PC-9 (cell line): ENCODE results near the gene DGKK. TPM values are rescaled to one million over a fixed set of nuclear protein-coding genes. Genes with fewer than 3 reads are reported as not detected.

Experiments
- Bru-seq: library from RNA; stranded (reverse); fragments of 400-500 nt; gene quantifications from one replicate; lab custom pipeline; 2021; lab: Mats Ljungman, UMichigan
- BruChase-seq, 2 experiments: library from RNA; stranded (reverse); fragments of 400-500 nt; gene quantifications; one replicate each; lab custom pipeline; 2021; lab: Mats Ljungman, UMichigan
- BruUV-seq: library from RNA; stranded (reverse); fragments of 400-500 nt; replicated peaks from 2 replicates; lab custom pipeline; 2021; lab: Mats Ljungman, UMichigan
- CTCF ChIA-PET: fragments of 300-600 bp; sonication (Branson Sonifier 250); formaldehyde crosslinking; loops from one replicate; lab custom pipeline; 2022; ENCODE audit warnings: antibody characterized with exemption; lab: Charles Lee
- POLR2A ChIA-PET: fragments of 300-600 bp; sonication (Branson Sonifier 250); formaldehyde crosslinking; loops from one replicate; lab custom pipeline; 2022; ENCODE audit warnings: antibody characterized with exemption; ENCODE audit not compliant: unreplicated experiment; lab: Charles Lee
- DNase-seq, 2 experiments: peaks; one replicate each; pipeline versions ENCODE4 v3.0.0 to v3.0.0-alpha.2; 2015 to 2022; ENCODE audit warnings: mixed read lengths in 1 of 2
- H2AFZ ChIP-seq: fragments of 200-600 bp; sonication (generic); 2 replicates; pipeline ENCODE4 v1.8.1; 2017; ENCODE audit warnings: antibody characterized with exemption
- H3F3A ChIP-seq: fragments of 200-600 bp; sonication (generic); 2 replicates; pipeline ENCODE4 v1.8.1; 2017; ENCODE audit warnings: antibody characterized with exemption, mild to moderate bottlenecking, low read depth; ENCODE audit not compliant: insufficient read depth
- H3K27ac ChIP-seq: fragments of 200-600 bp; sonication (generic); 2 replicates; pipeline ENCODE4 v1.6.1; 2016; ENCODE audit warnings: mixed run types
- H3K27me3 ChIP-seq: fragments of 200-600 bp; sonication (generic); 2 replicates; pipeline ENCODE4 v1.6.1; 2016; ENCODE audit warnings: low read depth, mixed run types; ENCODE audit not compliant: insufficient read depth
- H3K36me3 ChIP-seq: fragments of 200-600 bp; sonication (generic); 2 replicates; pipeline ENCODE4 v1.6.1; 2016; ENCODE audit warnings: low read depth, mixed run types
- H3K4me1 ChIP-seq: fragments of 200-600 bp; sonication (generic); replicated peaks from 2 replicates; pipeline ENCODE4 v1.6.1; 2016; ENCODE audit warnings: mixed run types; ENCODE audit not compliant: insufficient read depth
- H3K4me2 ChIP-seq: fragments of 200-600 bp; sonication (generic); 2 replicates; pipeline ENCODE4 v1.6.1; 2017; ENCODE audit warnings: mixed run types
- H3K4me3 ChIP-seq: fragments of 200-600 bp; sonication (generic); 2 replicates; pipeline ENCODE4 v1.6.1; 2016; ENCODE audit warnings: mixed run types
- H3K79me2 ChIP-seq: fragments of 200-600 bp; sonication (generic); 2 replicates; pipeline ENCODE4 v1.6.1; 2017; ENCODE audit warnings: low read depth, mixed run types
- H3K9me2 ChIP-seq: fragments of 200-600 bp; sonication (generic); 2 replicates; pipeline ENCODE4 v1.8.1; 2017; ENCODE audit warnings: mild to moderate bottlenecking; ENCODE audit not compliant: insufficient read depth
- H3K9me3 ChIP-seq: fragments of 200-600 bp; sonication (generic); 2 replicates; pipeline ENCODE4 v1.8.1; 2016; ENCODE audit warnings: low read depth; ENCODE audit not compliant: insufficient read depth
- H4K20me1 ChIP-seq: fragments of 200-600 bp; sonication (generic); 2 replicates; pipeline ENCODE4 v1.8.1; 2017; ENCODE audit not compliant: insufficient read depth
- EZH2 ChIP-seq: fragments of 200-600 bp; sonication (generic); IDR thresholded peaks from 2 replicates; pipeline ENCODE4 v1.8.0; 2017; ENCODE audit warnings: antibody characterized with exemption, low read depth
- intact Hi-C: fragments of 100-400 bp; cut with micrococcal nuclease; formaldehyde crosslinking; loops from one replicate; pipeline ENCODE4 v1.10.0; 2022; ENCODE audit not compliant: unreplicated experiment
- long read RNA-seq: library from polyadenylated mRNA; stranded (forward); transcript quantifications from one replicate; pipeline ENCODE4 v2.0.0, GENCODE V29; 2022
- total RNA-seq: library from RNA; stranded (reverse); gene quantifications from 2 replicates; pipeline ENCODE4 v1.2.3, GENCODE V29; 2021
- TF ChIP-seq, protein P1 (sequence below): fragments of 200-600 bp; sonication (generic); conservative IDR thresholded peaks from 2 replicates; pipeline ENCODE4 v1.6.1; 2017; ENCODE audit warnings: mixed run types, antibody characterized with exemption, mild to moderate bottlenecking, moderate library complexity

DGKK gene
- total RNA-seq (not detected in 2 replicates), Bru-seq, nascent RNA (not detected), BruChase-seq, experiment 1, labeled RNA remaining after a 2-hour chase (not detected), BruChase-seq, experiment 2, labeled RNA remaining after a 6-hour chase (not detected)
- long read RNA-seq = 0 reads

- intact Hi-C loops = no loop called here
- ChIA-PET POLR2A (no interaction called here), CTCF (no interaction called here)
- Histone ChIP-seq H3K27me3 (no peaks in the 10 kb centered on the region), H3K79me2 (no peaks in the 10 kb centered on the region), H3K4me3 (no peak within 1 kb of the TSS), H4K20me1 (no peaks in the 10 kb centered on the region), H3K9me2 (no peaks in the 10 kb centered on the region), H3K9me3 (no peaks in the 10 kb centered on the region), H2AFZ (no peak within 1 kb of the TSS), H3F3A (no peaks in the 10 kb centered on the region), H3K4me2 (no peak within 1 kb of the TSS), H3K36me3 (no peaks in the 10 kb centered on the region), H3K4me1 (no peaks in the 10 kb centered on the region), H3K27ac (no peak within 1 kb of the TSS)
- TF ChIP-seq EZH2 = no peak
- TF ChIP-seq, protein P1, sequence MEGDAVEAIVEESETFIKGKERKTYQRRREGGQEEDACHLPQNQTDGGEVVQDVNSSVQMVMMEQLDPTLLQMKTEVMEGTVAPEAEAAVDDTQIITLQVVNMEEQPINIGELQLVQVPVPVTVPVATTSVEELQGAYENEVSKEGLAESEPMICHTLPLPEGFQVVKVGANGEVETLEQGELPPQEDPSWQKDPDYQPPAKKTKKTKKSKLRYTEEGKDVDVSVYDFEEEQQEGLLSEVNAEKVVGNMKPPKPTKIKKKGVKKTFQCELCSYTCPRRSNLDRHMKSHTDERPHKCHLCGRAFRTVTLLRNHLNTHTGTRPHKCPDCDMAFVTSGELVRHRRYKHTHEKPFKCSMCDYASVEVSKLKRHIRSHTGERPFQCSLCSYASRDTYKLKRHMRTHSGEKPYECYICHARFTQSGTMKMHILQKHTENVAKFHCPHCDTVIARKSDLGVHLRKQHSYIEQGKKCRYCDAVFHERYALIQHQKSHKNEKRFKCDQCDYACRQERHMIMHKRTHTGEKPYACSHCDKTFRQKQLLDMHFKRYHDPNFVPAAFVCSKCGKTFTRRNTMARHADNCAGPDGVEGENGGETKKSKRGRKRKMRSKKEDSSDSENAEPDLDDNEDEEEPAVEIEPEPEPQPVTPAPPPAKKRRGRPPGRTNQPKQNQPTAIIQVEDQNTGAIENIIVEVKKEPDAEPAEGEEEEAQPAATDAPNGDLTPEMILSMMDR = no peak
- no peak for DNase-seq
- BruUV-seq = no TSS peak
Observed at GRCh38 chrX:50470103-50471031, at the start of gene DGKK. Gene DGKK (minus strand): TSS chrX:50470825. CDS start chrX:50470678, 147 bp downstream.

DNA sequence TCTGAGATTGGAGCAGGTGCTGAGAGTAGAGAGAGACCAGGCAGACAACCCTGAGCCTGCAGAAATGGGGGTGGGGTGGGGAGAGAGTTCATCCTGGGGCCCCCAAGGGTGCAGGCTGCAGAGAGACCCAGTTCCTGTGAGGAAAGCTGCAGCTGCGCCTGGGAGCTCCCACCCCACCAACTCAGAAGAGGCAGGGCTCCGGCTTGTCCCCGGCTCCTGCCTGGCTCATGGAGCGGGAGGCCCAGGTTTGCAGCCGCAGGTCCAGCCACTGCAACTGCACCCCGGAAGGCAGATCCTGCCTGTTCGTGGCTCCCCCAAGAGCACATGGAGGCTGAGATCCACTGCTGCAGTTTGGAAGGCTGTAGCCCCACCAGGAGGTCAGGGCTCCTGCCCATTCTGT, 44.2 kb upstream of the DGKK start:
- BruUV-seq = no TSS peak
- Histone ChIP-seq H3K79me2 (no peaks in the 10 kb centered on the region), H3K4me1 (no peaks in the 10 kb centered on the region), H3K9me3 (no peaks in the 10 kb centered on the region), H3K27me3 (no peaks in the 10 kb centered on the region), H3K36me3 (no peaks in the 10 kb centered on the region), H3K9me2 (no peaks in the 10 kb centered on the region), H3F3A (no peaks in the 10 kb centered on the region), H3K27ac (no peak overlapping the region), H2AFZ (no peak overlapping the region), H3K4me3 (no peak overlapping the region), H4K20me1 (no peaks in the 10 kb centered on the region), H3K4me2 (no peak overlapping the region)
- intact Hi-C loops = no loop called here
- TF ChIP-seq EZH2 = no peak
- TF ChIP-seq, protein P1 = no peak
- ChIA-PET CTCF (no interaction called here), POLR2A (interaction anchor here (0.6 kb wide), 1 partner anchor 636 kb away, joined by 5 read pairs; the partner anchor contains the start of gene USP27X)
- no peak for DNase-seq

- H3K36me3 ChIP-seq = no peaks in the 10 kb centered on the region
Observed at GRCh38 chrX:50497114-50497513, 26.5 kb upstream of the DGKK start.

More at GRCh38 chrX:50497114-50497513, 26.5 kb upstream of the DGKK start:
- no peak overlapping the region for H3K4me3 ChIP-seq
- no peaks in the 10 kb centered on the region for H3K9me2 ChIP-seq
- H3K4me1 ChIP-seq = no peaks in the 10 kb centered on the region
- no peaks in the 10 kb centered on the region for H3F3A ChIP-seq
- intact Hi-C loops = no loop called here
- no peaks in the 10 kb centered on the region for H3K9me3 ChIP-seq
- H3K79me2 ChIP-seq = no peaks in the 10 kb centered on the region
- H4K20me1 ChIP-seq = no peaks in the 10 kb centered on the region
- H3K27ac ChIP-seq = no peak overlapping the region
- no peak overlapping the region for H2AFZ ChIP-seq
- no peak for DNase-seq
- no peaks in the 10 kb centered on the region for H3K27me3 ChIP-seq
- BruUV-seq = no TSS peak
- TF ChIP-seq, protein P1 = no peak
- no peak for TF ChIP-seq EZH2
- H3K4me2 ChIP-seq = no peak overlapping the region
- ChIA-PET CTCF (no interaction called here), POLR2A (no interaction called here)
